ENCODE measurements around the gene ABAT.
"Not testable (repeated sequence)": the region's sequence is repeated elsewhere in the genome, so short reads cannot be mapped to it uniquely, and the experiment has no call there.

Gene ABAT

GRCh38 chr16:8795091-8795490 lies 120.7 kb downstream of the ABAT start:
- no peak for DNase-seq

GRCh38 chr16:8795818-8796217 lies 121.4 kb downstream of the ABAT start:
- no peak for DNase-seq

- DNase-seq: no peak
These were observed 122.3 kb downstream of the ABAT start for GRCh38 chr16:8796469-8797363.

- DNase-seq: peak; percentile 94 to 97
These were observed 123.2 kb downstream of the ABAT start, which contains the start of the genes PMM2 and TMEM186 for GRCh38 chr16:8797364-8798173. Gene PMM2 (plus strand): TSS chr16:8797839. CDS start chr16:8797883, 44 bp downstream. Gene TMEM186 (minus strand): TSS chr16:8797639. CDS start chr16:8797614, 25 bp downstream.

- DNase-seq: no peak
These were observed 123.7 kb downstream of the ABAT start for GRCh38 chr16:8798174-8798527.

GRCh38 chr16:8798535-8799157 lies 124.2 kb downstream of the ABAT start:
- no peak for DNase-seq

- no peak for DNase-seq
These were observed 127.3 kb downstream of the ABAT start for GRCh38 chr16:8801701-8802100.

GRCh38 chr16:8803733-8804132 lies 129.3 kb downstream of the ABAT start:
- not testable (repeated sequence) for DNase-seq

GRCh38 chr16:8804313-8804712 lies 129.9 kb downstream of the ABAT start:
- DNase-seq: no peak

- no peak for DNase-seq
These were observed 132.0 kb downstream of the ABAT start for GRCh38 chr16:8806272-8806983.

GRCh38 chr16:8807189-8807588 lies 132.8 kb downstream of the ABAT start:
- no peak for DNase-seq

- no peak for DNase-seq
These were observed 133.6 kb downstream of the ABAT start for GRCh38 chr16:8808009-8808408.

GRCh38 chr16:8808613-8809353 lies 134.4 kb downstream of the ABAT start:
- no peak for DNase-seq

GRCh38 chr16:8812162-8812843 lies 137.9 kb downstream of the ABAT start:
- DNase-seq: no peak

- no peak for DNase-seq
These were observed 139.8 kb downstream of the ABAT start for GRCh38 chr16:8814095-8814806.

GRCh38 chr16:8816967-8817655 lies 142.7 kb downstream of the ABAT start:
- DNase-seq: no peak

- no peak for DNase-seq
These were observed 144.3 kb downstream of the ABAT start for GRCh38 chr16:8818504-8819270.

- no peak for DNase-seq
These were observed 145.1 kb downstream of the ABAT start for GRCh38 chr16:8819411-8820034.

GRCh38 chr16:8822403-8822802 lies 148.0 kb downstream of the ABAT start:
- no peak for DNase-seq
